ENCODE results near the gene RASA3. TPM values are rescaled to one million over a fixed set of nuclear protein-coding genes. Genes with fewer than 3 reads are reported as not detected.

Gene RASA3
- total and polyA plus RNA-seq, 10 of the 15 experiments (the other 5 are each of a cell fraction or from before 2014, with no cell fraction given), result 0.79 to 33.9 (median 17.6) TPM

GRCh38 chr13:114015111-114015968, 117.1 kb downstream of the RASA3 start:
- Histone ChIP-seq H3K27ac (ENCODE audit: control insufficient read depth, insufficient read depth) (no peak overlapping the region), H3K4me2 (ENCODE audit: control insufficient read depth, insufficient read depth) (no peak overlapping the region), H3K36me3 (ENCODE audit: control insufficient read depth in 2 of 2, insufficient read depth in 2 of 2, low read length in 1 of 2) (peaks cover 0 to 15% of the 10 kb centered on the region in 2 experiments; a peak in 3 of 4 replicates), H3K9me3 (replicated peaks; ENCODE audit: control insufficient read depth, insufficient read depth, low read length) (no peaks in the 10 kb centered on the region), H2AFZ (ENCODE audit: control insufficient read depth, low read depth, low read length) (no peak overlapping the region), H3K79me2 (ENCODE audit: control insufficient read depth, insufficient read depth, low read length) (no peaks in the 10 kb centered on the region), H3K4me1 (ENCODE audit: control insufficient read depth, insufficient read depth, low read length) (no peaks in the 10 kb centered on the region), H3K9ac (ENCODE audit: control insufficient read depth, insufficient read depth, low read length) (no peak overlapping the region), H3K4me3 (no peak overlapping the region), H4K20me1 (ENCODE audit: control insufficient read depth, insufficient read depth) (no peaks in the 10 kb centered on the region), H3K27me3 (replicated peaks in 1 of 2; ENCODE audit: control insufficient read depth in 2 of 2, insufficient read depth in 2 of 2, low read length in 1 of 2) (no peaks in the 10 kb centered on the region)
- ChIA-PET SMC1A (ENCODE audit: uncharacterized antibody, unreplicated experiment) (no interaction called here), POLR2A (no interaction called here), RAD21 (ENCODE audit: unreplicated experiment) (no interaction called here), CTCF (no interaction called here)
- TF ChIP-seq ZBTB33 (IDR thresholded peaks at IDR 0.05) (no peak), ZSCAN29 (IDR thresholded peaks at IDR 0.05) (no peak), BCL11A (IDR thresholded peaks at IDR 0.05; ENCODE audit: low read depth, low read length) (no peak), RAD21 (IDR thresholded peaks at IDR 0.05; ENCODE audit: insufficient read depth, low read depth, low read length) (no peak), TBL1XR1 (IDR thresholded peaks at IDR 0.05; ENCODE audit: low read depth, low read length) (no peak), SP1 (IDR thresholded peaks at IDR 0.05; ENCODE audit: low read depth, low read length) (no peak), MTA2 (IDR thresholded peaks at IDR 0.05; ENCODE audit: low read depth) (no peak), HCFC1 (IDR thresholded peaks at IDR 0.05; ENCODE audit: low read length) (no peak), EED (IDR thresholded peaks at IDR 0.05; ENCODE audit: low read depth) (no peak), BACH1 (IDR thresholded peaks at IDR 0.05; ENCODE audit: borderline replicate concordance) (no peak), IRF3 (IDR thresholded peaks at IDR 0.05) (no peak), EZH2 (IDR thresholded peaks at IDR 0.05; ENCODE audit: borderline replicate concordance, control insufficient read depth, low read depth, low read length) (no peak), JUNB (IDR thresholded peaks at IDR 0.05) (no peak), IRF4 (IDR thresholded peaks at IDR 0.05; ENCODE audit: low read depth, low read length) (no peak), JUND (IDR thresholded peaks at IDR 0.05; ENCODE audit: low read depth, low read length) (no peak), HDAC6 (IDR thresholded peaks at IDR 0.05; ENCODE audit: unreplicated experiment) (no peak), ZNF384 (IDR thresholded peaks at IDR 0.05; ENCODE audit: borderline replicate concordance, low read depth, low read length) (no peak), CBFB (IDR thresholded peaks at IDR 0.05; ENCODE audit: low read depth) (no peak)
- FAIRE-seq, result no peak
- no peak for DNase-seq (ENCODE audit: low read depth, low spot score)
- in situ Hi-C loops (cut with MboI), result no loop called here
- intact Hi-C loops (cut with micrococcal nuclease; ENCODE audit: unreplicated experiment), result no loop called here
- ATAC-seq, result no peak
- no TSS peak for BruUV-seq (replicated peaks)
- WGBS (ENCODE audit: insufficient coverage, insufficient replicate concordance, low lambda C conversion rate, missing lambda C conversion rate), result 94% methylated on average over 39 of the region's 40 CpGs

Data from GM12878 (cell line).